Tibial nerve (tissue), 4 donors: ENCODE data around the gene SESN2. TPM values are rescaled to one million over a fixed set of nuclear protein-coding genes. Genes with fewer than 3 reads are reported as not detected.

Experiments used
- DNase-seq, 2 donors: peaks; one replicate each; pipeline ENCODE4 v3.0.0-alpha.2; 2019; ENCODE audit warnings: low spot score in 2 of 2
- H3K27ac ChIP-seq, 4 donors: fragments of 200-600 bp; sonication (generic) in 3 of 4; one replicate each; pipeline ENCODE4 v1.5.1; 2017 to 2019; ENCODE audit warnings: mild to moderate bottlenecking in 1 of 4
- H3K27me3 ChIP-seq, 2 donors: fragments of 200-600 bp; sonication (generic) in 1 of 2; one replicate each; pipeline versions ENCODE4 v1.5.1 to v1.6.0; 2017 to 2019
- H3K36me3 ChIP-seq, 3 donors: fragments of 200-600 bp; sonication (generic); one replicate each; pipeline ENCODE4 v1.5.1; 2018 to 2019
- H3K4me1 ChIP-seq, 4 donors: fragments of 200-600 bp; sonication (generic) in 3 of 4; one replicate each; pipeline ENCODE4 v1.5.1; 2017 to 2019
- H3K4me3 ChIP-seq, 4 donors: fragments of 200-600 bp; sonication (generic) in 3 of 4; one replicate each; pipeline ENCODE4 v1.5.1; 2017 to 2019; ENCODE audit warnings: mild to moderate bottlenecking in 1 of 4, moderate library complexity in 1 of 4
- H3K9me3 ChIP-seq, 4 donors: fragments of 200-600 bp; sonication (generic) in 3 of 4; one replicate each; pipeline ENCODE4 v1.5.1; 2017 to 2019
- EP300 ChIP-seq, 2 donors: sonication (generic); formaldehyde crosslinking; IDR thresholded peaks; one replicate each; pipeline ENCODE4 v1.6.1; 2017; ENCODE audit warnings: antibody characterized with exemption in 2 of 2, mild to moderate bottlenecking in 1 of 2
- POLR2A ChIP-seq, 2 donors: fragments of 450-650 bp; IDR thresholded peaks; one replicate each; pipeline ENCODE4 v1.6.1; 2017; ENCODE audit warnings: antibody characterized with exemption in 2 of 2, mild to moderate bottlenecking in 2 of 2, moderate library complexity in 2 of 2
- WGBS, 2 donors: methylation state at CpG; one replicate each; pipeline ENCODE4 v1.1.5; 2018; 5-methylcytosine and 5-hydroxymethylcytosine counted together
- total RNA-seq, 4 donors: library from RNA; depleted of rRNA; stranded (reverse); fragments of >200 nt; gene quantifications; one replicate each; pipeline ENCODE4 v1.1.0, GENCODE V29; 2016
- TF ChIP-seq, protein P1 (sequence below), 5 experiments: fragments of 200-600 bp in 3 of 5; fragments of 450-650 bp in 2 of 5; sonication (generic) in 3 of 5; IDR thresholded peaks; one replicate each; pipeline ENCODE4 v1.5.1; 2016 to 2019; ENCODE audit warnings: antibody characterized with exemption in 5 of 5, mild to moderate bottlenecking in 3 of 5, moderate library complexity in 2 of 5

SESN2 gene
- total RNA-seq, 4 donors from 2014 or later = 6.9 to 16.2 (median 8.9) TPM

DNA sequence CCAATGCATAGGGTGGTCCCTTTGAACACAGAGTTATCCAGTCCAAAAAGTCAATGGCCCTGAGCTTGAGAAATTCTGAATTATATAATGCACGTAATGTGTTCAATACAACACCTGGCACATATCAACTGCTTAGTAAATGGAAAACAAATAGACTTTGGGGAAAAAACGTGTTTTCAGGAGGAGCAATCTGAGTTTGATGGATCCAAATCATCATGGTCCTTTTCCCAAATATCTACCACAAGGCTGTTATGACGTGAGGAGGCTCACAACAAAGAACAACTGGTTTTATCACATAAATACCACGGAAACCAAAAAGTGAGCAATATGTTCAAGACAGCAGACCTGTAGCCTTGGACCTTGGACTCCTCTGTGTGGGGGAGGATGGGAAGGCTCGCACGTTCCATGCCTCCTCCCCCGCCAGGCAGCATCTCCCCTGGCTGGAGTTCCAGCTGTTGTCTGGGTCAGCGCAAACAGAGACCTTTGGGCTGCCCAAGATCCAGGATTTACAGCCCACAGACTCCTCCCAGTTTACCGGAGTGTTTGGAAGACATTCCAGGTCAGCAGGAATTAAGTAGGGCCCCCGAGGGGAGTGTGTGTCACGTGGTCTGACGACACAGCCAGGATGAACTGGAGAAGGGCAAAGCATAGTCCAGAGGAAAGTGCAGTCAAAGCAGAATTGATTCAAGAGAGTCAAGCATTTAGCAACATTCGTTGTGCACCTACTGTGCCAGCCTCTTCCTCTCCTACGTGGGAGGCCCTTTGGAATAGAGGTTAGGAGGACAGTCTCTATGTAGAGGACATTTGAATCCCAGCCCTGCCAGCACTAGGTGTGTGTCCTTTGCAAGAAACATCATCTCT lies 37.3 kb downstream of the SESN2 start:
- Histone ChIP-seq H3K9me3 (no peaks in the 10 kb centered on the region), H3K27me3 (no peaks in the 10 kb centered on the region), H3K4me3 (no peak overlapping the region), H3K4me1 (peaks cover 0 to 3% (median 0%) of the 10 kb centered on the region in 4 donors), H3K36me3 (no peaks in the 10 kb centered on the region), H3K27ac (no peak overlapping the region)
- no peak for DNase-seq
- WGBS, 2 donors = 24 to 31% methylated on average over 14 of the region's 14 CpGs
- no peak for TF ChIP-seq POLR2A (IDR thresholded peaks at IDR 0.05)
- TF ChIP-seq, protein P1, sequence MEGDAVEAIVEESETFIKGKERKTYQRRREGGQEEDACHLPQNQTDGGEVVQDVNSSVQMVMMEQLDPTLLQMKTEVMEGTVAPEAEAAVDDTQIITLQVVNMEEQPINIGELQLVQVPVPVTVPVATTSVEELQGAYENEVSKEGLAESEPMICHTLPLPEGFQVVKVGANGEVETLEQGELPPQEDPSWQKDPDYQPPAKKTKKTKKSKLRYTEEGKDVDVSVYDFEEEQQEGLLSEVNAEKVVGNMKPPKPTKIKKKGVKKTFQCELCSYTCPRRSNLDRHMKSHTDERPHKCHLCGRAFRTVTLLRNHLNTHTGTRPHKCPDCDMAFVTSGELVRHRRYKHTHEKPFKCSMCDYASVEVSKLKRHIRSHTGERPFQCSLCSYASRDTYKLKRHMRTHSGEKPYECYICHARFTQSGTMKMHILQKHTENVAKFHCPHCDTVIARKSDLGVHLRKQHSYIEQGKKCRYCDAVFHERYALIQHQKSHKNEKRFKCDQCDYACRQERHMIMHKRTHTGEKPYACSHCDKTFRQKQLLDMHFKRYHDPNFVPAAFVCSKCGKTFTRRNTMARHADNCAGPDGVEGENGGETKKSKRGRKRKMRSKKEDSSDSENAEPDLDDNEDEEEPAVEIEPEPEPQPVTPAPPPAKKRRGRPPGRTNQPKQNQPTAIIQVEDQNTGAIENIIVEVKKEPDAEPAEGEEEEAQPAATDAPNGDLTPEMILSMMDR (IDR thresholded peaks at IDR 0.05) = no peak

DNA sequence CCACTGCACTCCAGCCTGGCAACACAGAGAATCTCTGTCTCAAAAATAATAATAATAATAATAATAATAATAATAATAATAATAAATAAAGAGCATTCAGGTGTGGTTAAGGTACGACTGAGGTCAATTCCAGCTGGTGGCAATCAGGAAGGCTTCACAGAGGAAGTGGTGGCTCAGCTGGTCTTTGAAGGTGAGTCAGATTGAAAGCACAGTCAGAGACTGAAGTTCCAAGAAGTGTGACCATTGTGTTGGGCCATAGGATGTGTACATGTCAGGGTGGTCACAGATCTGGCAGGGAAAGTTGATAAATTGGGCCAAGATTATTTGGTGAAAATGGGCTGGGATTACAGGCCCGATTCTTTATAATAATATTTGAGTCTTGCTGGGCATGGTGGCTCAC lies 38.5 kb downstream of the SESN2 start:
- no peaks in the 10 kb centered on the region for H3K9me3 ChIP-seq
- no peaks in the 10 kb centered on the region for H3K36me3 ChIP-seq
- no peak for DNase-seq
- H3K4me3 ChIP-seq = no peak overlapping the region
- no peaks in the 10 kb centered on the region for H3K27me3 ChIP-seq
- no peak overlapping the region for H3K27ac ChIP-seq
- H3K4me1 ChIP-seq = peaks cover 0 to 3% (median 0%) of the 10 kb centered on the region in 4 donors
- WGBS, 2 donors = 83 to 85% methylated on average over 2 of the region's 2 CpGs
- TF ChIP-seq, protein P1 (IDR thresholded peaks at IDR 0.05) = no peak

DNA sequence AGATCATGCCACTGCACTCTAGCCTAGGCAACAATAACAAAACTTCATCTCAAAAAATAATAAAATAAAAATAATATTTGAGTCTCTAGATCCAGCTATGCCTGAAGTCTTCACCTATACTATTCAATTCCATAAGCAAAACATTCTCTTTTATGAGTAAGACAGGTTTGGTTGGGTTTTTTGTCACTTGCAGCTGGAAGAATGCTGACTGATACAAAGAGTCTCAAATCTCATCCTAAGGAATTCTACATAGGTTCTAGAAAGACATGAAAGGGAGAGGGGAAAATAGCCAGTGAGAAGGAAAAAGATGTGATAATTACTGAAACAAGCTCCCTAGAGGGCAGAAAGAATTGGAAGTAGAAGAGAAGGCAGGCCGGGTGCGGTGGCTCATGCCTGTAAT lies 39.1 kb downstream of the SESN2 start:
- H3K9me3 ChIP-seq = no peaks in the 10 kb centered on the region
- H3K36me3 ChIP-seq = no peaks in the 10 kb centered on the region
- 86 to 100% methylated on average over 2 of the region's 2 CpGs for WGBS, 2 donors
- no peak overlapping the region for H3K27ac ChIP-seq
- peaks cover 0 to 3% (median 0%) of the 10 kb centered on the region in 4 donors for H3K4me1 ChIP-seq
- DNase-seq = no peak
- H3K4me3 ChIP-seq = no peak overlapping the region
- no peaks in the 10 kb centered on the region for H3K27me3 ChIP-seq
- TF ChIP-seq, protein P1 (IDR thresholded peaks at IDR 0.05) = no peak
- TF ChIP-seq EP300 (IDR thresholded peaks at IDR 0.05) (no peak), POLR2A (IDR thresholded peaks at IDR 0.05) (no peak)

DNA sequence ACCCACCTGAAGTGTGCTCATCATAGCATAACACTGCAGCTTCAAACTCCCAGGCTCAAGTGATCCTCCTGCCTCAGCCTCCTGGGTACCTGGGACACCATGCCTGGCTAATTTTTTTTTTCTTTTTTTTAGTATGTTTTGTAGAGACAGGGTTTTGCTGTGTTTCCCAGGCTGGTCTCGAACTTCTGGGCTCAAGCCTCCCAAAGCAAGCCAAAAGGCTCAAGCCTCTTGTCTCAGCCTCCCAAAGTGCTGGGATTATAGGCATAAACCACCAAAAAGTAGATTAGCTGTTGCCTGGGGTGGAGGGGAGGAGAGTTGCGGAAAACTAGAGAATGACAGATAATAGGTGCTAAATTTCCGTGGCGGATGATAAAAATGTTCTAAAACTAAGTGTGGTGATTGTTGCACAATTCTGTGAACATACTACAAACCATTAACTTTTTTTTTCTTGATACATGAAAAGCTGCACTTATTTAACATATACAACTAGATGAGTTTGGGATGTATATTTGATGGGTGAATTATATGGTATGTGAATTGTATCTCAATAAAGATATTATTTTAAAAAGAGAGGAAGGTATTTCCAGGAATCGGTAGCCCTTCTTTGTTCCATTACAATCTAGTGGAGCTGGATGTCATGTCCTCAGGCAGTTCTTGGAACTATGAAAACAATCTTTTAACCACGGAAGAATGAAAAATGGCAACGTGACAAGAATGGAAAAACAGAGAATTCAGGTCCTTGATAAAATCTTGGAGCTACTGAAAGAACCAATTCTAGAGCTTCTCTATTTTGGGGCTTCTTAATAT lies 42.3 kb downstream of the SESN2 start:
- Histone ChIP-seq H3K4me3 (no peak overlapping the region), H3K36me3 (no peaks in the 10 kb centered on the region), H3K27ac (no peak overlapping the region), H3K9me3 (no peaks in the 10 kb centered on the region), H3K27me3 (no peaks in the 10 kb centered on the region), H3K4me1 (peaks cover 0 to 3% (median 0%) of the 10 kb centered on the region in 4 donors)
- TF ChIP-seq, protein P1 (IDR thresholded peaks at IDR 0.05) = no peak
- WGBS, 2 donors = 53 to 54% methylated on average over 7 of the region's 7 CpGs
- DNase-seq = no peak

DNA sequence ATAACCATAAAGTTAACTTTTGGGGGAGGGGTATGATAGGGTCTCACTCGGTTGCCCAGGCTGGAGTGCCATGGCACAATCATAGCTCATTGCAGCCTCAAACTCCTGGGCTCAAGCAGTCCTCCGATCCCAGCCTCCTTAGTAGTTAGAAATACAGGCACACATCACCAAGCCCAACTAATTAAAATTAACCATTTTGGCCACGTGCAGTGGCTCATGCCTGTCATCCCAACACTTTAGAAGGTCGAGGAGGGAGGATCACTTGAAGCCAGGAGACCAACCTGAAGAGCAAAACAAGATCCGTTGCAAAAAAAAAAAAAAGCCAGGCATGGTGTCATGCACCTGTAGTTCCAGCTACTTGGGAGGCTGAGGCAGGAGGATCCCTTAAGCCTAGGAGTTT lies 42.9 kb downstream of the SESN2 start:
- H3K27ac ChIP-seq = no peak overlapping the region
- 65 to 74% methylated on average over 5 of the region's 5 CpGs for WGBS, 2 donors
- no peaks in the 10 kb centered on the region for H3K36me3 ChIP-seq
- TF ChIP-seq POLR2A (IDR thresholded peaks at IDR 0.05) (no peak), EP300 (IDR thresholded peaks at IDR 0.05) (no peak)
- TF ChIP-seq, protein P1 (IDR thresholded peaks at IDR 0.05) = no peak
- no peaks in the 10 kb centered on the region for H3K27me3 ChIP-seq
- no peaks in the 10 kb centered on the region for H3K9me3 ChIP-seq
- H3K4me1 ChIP-seq = no peaks in the 10 kb centered on the region
- H3K4me3 ChIP-seq = no peak overlapping the region
- DNase-seq = no peak
